ENCODE results near the gene PTPN1.

Gene PTPN1

GRCh38 chr20:50513169-50514034 lies 3.2 kb downstream of the PTPN1 start:
- no peak for DNase-seq (ENCODE audit: low spot score)

- no peak for DNase-seq (ENCODE audit: low spot score)
Observed at GRCh38 chr20:50514035-50514337, 3.8 kb downstream of the PTPN1 start.

GRCh38 chr20:50514750-50515149 lies 4.6 kb downstream of the PTPN1 start:
- DNase-seq (ENCODE audit: low spot score): no peak

GRCh38 chr20:50515471-50516106 lies 5.4 kb downstream of the PTPN1 start:
- no peak for DNase-seq (ENCODE audit: low spot score)

- no peak for DNase-seq (ENCODE audit: low spot score)
Observed at GRCh38 chr20:50516180-50516934, 6.2 kb downstream of the PTPN1 start.

- DNase-seq (ENCODE audit: low spot score): no peak
Observed at GRCh38 chr20:50516935-50517816, 7.0 kb downstream of the PTPN1 start.

- DNase-seq (ENCODE audit: low spot score): no peak
Observed at GRCh38 chr20:50517817-50518154, 7.6 kb downstream of the PTPN1 start.

- no peak for DNase-seq (ENCODE audit: low spot score)
Observed at GRCh38 chr20:50518270-50518721, 8.1 kb downstream of the PTPN1 start.

- no peak for DNase-seq (ENCODE audit: low spot score)
Observed at GRCh38 chr20:50519036-50519762, 9.0 kb downstream of the PTPN1 start.

- DNase-seq (ENCODE audit: low spot score): no peak
Observed at GRCh38 chr20:50520222-50520880, 10.2 kb downstream of the PTPN1 start.

GRCh38 chr20:50521221-50522052 lies 11.3 kb downstream of the PTPN1 start:
- DNase-seq (ENCODE audit: low spot score): no peak

- no peak for DNase-seq (ENCODE audit: low spot score)
Observed at GRCh38 chr20:50522053-50522674, 12.0 kb downstream of the PTPN1 start.

- DNase-seq (ENCODE audit: low spot score): no peak
Observed at GRCh38 chr20:50523552-50524167, 13.5 kb downstream of the PTPN1 start.

- DNase-seq (ENCODE audit: low spot score): no peak
Observed at GRCh38 chr20:50525681-50526080, 15.5 kb downstream of the PTPN1 start.

GRCh38 chr20:50526403-50526989 lies 16.3 kb downstream of the PTPN1 start:
- DNase-seq (ENCODE audit: low spot score): no peak

GRCh38 chr20:50527068-50527605 lies 17.0 kb downstream of the PTPN1 start:
- no peak for DNase-seq (ENCODE audit: low spot score)

GRCh38 chr20:50528129-50528528 lies 17.9 kb downstream of the PTPN1 start:
- no peak for DNase-seq (ENCODE audit: low spot score)

- no peak for DNase-seq (ENCODE audit: low spot score)
Observed at GRCh38 chr20:50528804-50529351, 18.7 kb downstream of the PTPN1 start.
